HG03196 (cell line): ENCODE data around the gene RGS7.
A peak's percentile ranks its signal among the peaks of the same experiment; 100 is the strongest.
"Not testable (repeated sequence)": the region's sequence is repeated elsewhere in the genome, so short reads cannot be mapped to it uniquely, and the experiment has no call there.

Experiments used
- ATAC-seq: cut with Tn5 transposase; IDR thresholded peaks from one replicate; pipeline ENCODE4 v1.9.1; 2021; ENCODE audit not compliant: unreplicated experiment

The RGS7 gene

GRCh38 chr1:240998441-240999015, 358.5 kb downstream of the RGS7 start:
- ATAC-seq: no peak

- no peak for ATAC-seq
Measured at GRCh38 chr1:240998024-240998423, 359.0 kb downstream of the RGS7 start.

- ATAC-seq: no peak
Measured at GRCh38 chr1:240993004-240993403, 364.0 kb downstream of the RGS7 start.

- no peak for ATAC-seq
Measured at GRCh38 chr1:240991230-240991629, 365.8 kb downstream of the RGS7 start.

GRCh38 chr1:240987928-240988327, 369.1 kb downstream of the RGS7 start:
- ATAC-seq: no peak

- no peak for ATAC-seq
Measured at GRCh38 chr1:240985081-240985480, 371.9 kb downstream of the RGS7 start.

GRCh38 chr1:240980342-240980741, 376.7 kb downstream of the RGS7 start:
- no peak for ATAC-seq

- ATAC-seq: no peak
Measured at GRCh38 chr1:240976685-240977084, 380.3 kb downstream of the RGS7 start.

GRCh38 chr1:240973875-240974274, 383.1 kb downstream of the RGS7 start:
- no peak for ATAC-seq

GRCh38 chr1:240972059-240972458, 384.9 kb downstream of the RGS7 start:
- ATAC-seq: not testable (repeated sequence)

- ATAC-seq: no peak
Measured at GRCh38 chr1:240970253-240970652, 386.8 kb downstream of the RGS7 start.

GRCh38 chr1:240968864-240969263, 388.1 kb downstream of the RGS7 start:
- no peak for ATAC-seq

- no peak for ATAC-seq
Measured at GRCh38 chr1:240967070-240967724, 389.8 kb downstream of the RGS7 start.

GRCh38 chr1:240965581-240966091, 391.4 kb downstream of the RGS7 start:
- ATAC-seq: no peak

- no peak for ATAC-seq
Measured at GRCh38 chr1:240962086-240962485, 394.9 kb downstream of the RGS7 start.

- ATAC-seq: no peak
Measured at GRCh38 chr1:240956424-240956823, 400.6 kb downstream of the RGS7 start.

- ATAC-seq: no peak
Measured at GRCh38 chr1:240956020-240956419, 401.0 kb downstream of the RGS7 start.

- no peak for ATAC-seq
Measured at GRCh38 chr1:240947438-240948224, 409.4 kb downstream of the RGS7 start.

GRCh38 chr1:240946926-240947325, 410.1 kb downstream of the RGS7 start:
- ATAC-seq: peak; percentile 71

- ATAC-seq: no peak
Measured at GRCh38 chr1:240942901-240943300, 414.1 kb downstream of the RGS7 start.

GRCh38 chr1:240941701-240942370, 415.2 kb downstream of the RGS7 start:
- no peak for ATAC-seq
